OCI-LY3 (cell line): Measurements from ENCODE around the gene BTBD8.

Experiments
- EZH2phosphoT487 ChIP-seq: fragments of 200-600 bp; shearing (Covaris generic); IDR thresholded peaks from 2 replicates; pipeline ENCODE4 v1.6.1; 2018; ENCODE audit warnings: antibody characterized with exemption, mixed run types, low read depth
- TF ChIP-seq, protein P1 (sequence below): fragments of 200-600, 300-600 bp; sonication (generic); IDR thresholded peaks from 2 replicates; pipeline ENCODE4 v1.5.1; 2014; ENCODE audit warnings: antibody characterized with exemption, low read length, low read depth

DNA sequence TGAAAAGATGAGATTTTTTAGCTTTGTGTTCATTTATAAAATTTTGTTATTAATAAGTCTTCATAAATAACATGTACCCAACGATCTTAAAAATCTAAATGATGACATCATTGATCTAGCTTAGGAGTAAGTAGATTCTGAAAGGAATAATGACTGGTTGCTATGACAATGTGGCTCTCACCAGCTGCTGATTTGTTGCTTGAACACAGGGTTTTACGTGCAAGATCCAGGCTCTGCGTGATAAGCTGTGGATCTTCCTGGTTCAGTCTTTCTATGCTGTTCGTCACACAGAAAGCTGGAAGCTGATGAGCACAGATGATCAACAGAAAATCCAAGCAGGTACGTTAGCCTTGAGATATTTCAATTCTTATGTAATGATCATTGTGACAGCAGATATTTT lies 88.5 kb downstream of the BTBD8 start:
- TF ChIP-seq, protein P1, sequence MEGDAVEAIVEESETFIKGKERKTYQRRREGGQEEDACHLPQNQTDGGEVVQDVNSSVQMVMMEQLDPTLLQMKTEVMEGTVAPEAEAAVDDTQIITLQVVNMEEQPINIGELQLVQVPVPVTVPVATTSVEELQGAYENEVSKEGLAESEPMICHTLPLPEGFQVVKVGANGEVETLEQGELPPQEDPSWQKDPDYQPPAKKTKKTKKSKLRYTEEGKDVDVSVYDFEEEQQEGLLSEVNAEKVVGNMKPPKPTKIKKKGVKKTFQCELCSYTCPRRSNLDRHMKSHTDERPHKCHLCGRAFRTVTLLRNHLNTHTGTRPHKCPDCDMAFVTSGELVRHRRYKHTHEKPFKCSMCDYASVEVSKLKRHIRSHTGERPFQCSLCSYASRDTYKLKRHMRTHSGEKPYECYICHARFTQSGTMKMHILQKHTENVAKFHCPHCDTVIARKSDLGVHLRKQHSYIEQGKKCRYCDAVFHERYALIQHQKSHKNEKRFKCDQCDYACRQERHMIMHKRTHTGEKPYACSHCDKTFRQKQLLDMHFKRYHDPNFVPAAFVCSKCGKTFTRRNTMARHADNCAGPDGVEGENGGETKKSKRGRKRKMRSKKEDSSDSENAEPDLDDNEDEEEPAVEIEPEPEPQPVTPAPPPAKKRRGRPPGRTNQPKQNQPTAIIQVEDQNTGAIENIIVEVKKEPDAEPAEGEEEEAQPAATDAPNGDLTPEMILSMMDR: no peak
- TF ChIP-seq EZH2phosphoT487: no peak
